Type B pancreatic cell (in vitro differentiated cells): ENCODE results near the gene ARL8A. TPM values are rescaled to one million over a fixed set of nuclear protein-coding genes. Genes with fewer than 3 reads are reported as not detected.

Experiments
- DNase-seq: peaks from one replicate; pipeline ENCODE4 v3.0.0; 2021; ENCODE audit warnings: mixed read lengths; ENCODE audit not compliant: unreplicated experiment; ENCODE audit errors: extremely low spot score
- H3K27ac Mint-ChIP-seq: 2 replicates; pipeline ENCODE4 v1.8.0; 2021; ENCODE audit warnings: mild to moderate bottlenecking, mixed read lengths
- H3K27me3 Mint-ChIP-seq: 2 replicates; pipeline ENCODE4 v1.8.0; 2021; ENCODE audit warnings: mixed read lengths
- H3K36me3 Mint-ChIP-seq: 2 replicates; pipeline ENCODE4 v1.8.0; 2021; ENCODE audit warnings: mixed read lengths
- H3K4me1 Mint-ChIP-seq: one replicate; pipeline ENCODE4 v1.8.0; 2021; ENCODE audit warnings: mixed read lengths; ENCODE audit not compliant: unreplicated experiment
- H3K4me3 Mint-ChIP-seq: 2 replicates; pipeline ENCODE4 v1.8.0; 2021; ENCODE audit warnings: mild to moderate bottlenecking, mixed read lengths
- H3K9me3 Mint-ChIP-seq: 2 replicates; pipeline ENCODE4 v1.8.0; 2021; ENCODE audit warnings: mixed read lengths
- CTCF ChIP-seq: fragments of 200-600 bp; sonication (generic); conservative IDR thresholded peaks from 2 replicates; pipeline ENCODE4 v1.5.0; 2021; ENCODE audit warnings: antibody characterized with exemption, mild to moderate bottlenecking
- total RNA-seq: library from RNA; stranded (reverse); gene quantifications from 2 replicates; pipeline ENCODE4 v1.2.1, GENCODE V29; 2021; ENCODE audit warnings: low replicate concordance

The ARL8A gene
- total RNA-seq, 1 donor from 2014 or later, result 58.6 TPM

- DNase-seq, result no peak
- Mint-ChIP-seq H3K4me1 (peaks cover 19% of the 10 kb centered on the region), H3K4me3 (no peak overlapping the region), H3K27me3 (peaks cover 5% of the 10 kb centered on the region), H3K27ac (no peak overlapping the region), H3K9me3 (no peaks in the 10 kb centered on the region), H3K36me3 (no peaks in the 10 kb centered on the region)
- TF ChIP-seq CTCF, result no peak
These were observed 13.4 kb upstream of the ARL8A start for GRCh38 chr1:202157945-202158344.

GRCh38 chr1:202156590-202156989 is 12.1 kb upstream of the ARL8A start:
- DNase-seq, result no peak
- Mint-ChIP-seq H3K27ac (no peak overlapping the region), H3K4me1 (peaks cover 14% of the 10 kb centered on the region), H3K9me3 (no peaks in the 10 kb centered on the region), H3K36me3 (no peaks in the 10 kb centered on the region), H3K4me3 (no peak overlapping the region), H3K27me3 (peaks cover 5% of the 10 kb centered on the region)
- no peak for TF ChIP-seq CTCF

GRCh38 chr1:202155478-202156021 is 11.0 kb upstream of the ARL8A start:
- no peaks in the 10 kb centered on the region for H3K36me3 Mint-ChIP-seq
- no peak for TF ChIP-seq CTCF
- H3K4me1 Mint-ChIP-seq, result peaks cover 16% of the 10 kb centered on the region
- H3K9me3 Mint-ChIP-seq, result no peaks in the 10 kb centered on the region
- H3K4me3 Mint-ChIP-seq, result no peak overlapping the region
- no peak for DNase-seq
- H3K27me3 Mint-ChIP-seq, result peaks cover 5% of the 10 kb centered on the region
- H3K27ac Mint-ChIP-seq, result no peak overlapping the region

GRCh38 chr1:202154766-202155477 is 10.4 kb upstream of the ARL8A start:
- peaks cover 5% of the 10 kb centered on the region for H3K27me3 Mint-ChIP-seq
- no peak overlapping the region for H3K4me3 Mint-ChIP-seq
- peaks cover 16% of the 10 kb centered on the region for H3K4me1 Mint-ChIP-seq
- DNase-seq, result no peak
- no peaks in the 10 kb centered on the region for H3K36me3 Mint-ChIP-seq
- H3K9me3 Mint-ChIP-seq, result no peaks in the 10 kb centered on the region
- H3K27ac Mint-ChIP-seq, result no peak overlapping the region
- TF ChIP-seq CTCF, result peak; percentile 70

- H3K27ac Mint-ChIP-seq, result no peak overlapping the region
- no peak for DNase-seq
- H3K9me3 Mint-ChIP-seq, result no peaks in the 10 kb centered on the region
- peaks cover 16% of the 10 kb centered on the region for H3K4me1 Mint-ChIP-seq
- no peaks in the 10 kb centered on the region for H3K36me3 Mint-ChIP-seq
- H3K4me3 Mint-ChIP-seq, result no peak overlapping the region
- TF ChIP-seq CTCF, result no peak
- peaks cover 5% of the 10 kb centered on the region for H3K27me3 Mint-ChIP-seq
These were observed 9.7 kb upstream of the ARL8A start for GRCh38 chr1:202154148-202154765.
